Mesenchymal stem cell (in vitro differentiated cells and primary cell): Measurements from ENCODE around the gene PALLD.

Experiments used
- DNase-seq: peaks from one replicate; pipeline ENCODE4 v3.0.0-alpha.2; 2013
- H2AFZ ChIP-seq: one replicate; pipeline ENCODE4 v1.6.1; 2013; ENCODE audit warnings: low read depth, mild to moderate bottlenecking, control low read depth, inconsistent platforms, low read length, moderate library complexity
- H2AK5ac ChIP-seq: 2 replicates; pipeline ENCODE4 v1.6.1; 2013; ENCODE audit warnings: low read length, moderate library complexity, mild to moderate bottlenecking, inconsistent platforms; ENCODE audit not compliant: severe bottlenecking
- H2BK120ac ChIP-seq: one replicate; pipeline ENCODE4 v1.6.1; 2013; ENCODE audit warnings: low read depth, mild to moderate bottlenecking, inconsistent platforms, low read length, moderate library complexity
- H2BK12ac ChIP-seq, 2 experiments: one replicate each; pipeline ENCODE4 v1.6.1; 2013; ENCODE audit warnings: inconsistent platforms in 2 of 2, low read length in 2 of 2, mild to moderate bottlenecking in 2 of 2, moderate library complexity in 2 of 2, control low read depth in 1 of 2
- H2BK15ac ChIP-seq: one replicate; pipeline ENCODE4 v1.6.1; 2013; ENCODE audit warnings: mild to moderate bottlenecking, low read depth, inconsistent platforms; ENCODE audit not compliant: poor library complexity, severe bottlenecking
- H2BK5ac ChIP-seq: 2 replicates; pipeline ENCODE4 v1.6.1; 2013; ENCODE audit warnings: low read depth, mild to moderate bottlenecking, low read length, control low read depth, inconsistent platforms; ENCODE audit not compliant: poor library complexity, severe bottlenecking
- H3K14ac ChIP-seq, 2 experiments: one replicate each; pipeline ENCODE4 v1.6.1; 2013; ENCODE audit warnings: inconsistent platforms in 2 of 2, low read length in 2 of 2, control low read depth in 1 of 2, mild to moderate bottlenecking in 1 of 2, moderate library complexity in 1 of 2
- H3K18ac ChIP-seq, 2 experiments: one replicate each; pipeline ENCODE4 v1.6.1; 2013; ENCODE audit warnings: inconsistent platforms in 2 of 2, low read length in 2 of 2, control low read depth in 1 of 2, low read depth in 1 of 2, mild to moderate bottlenecking in 1 of 2
- H3K23ac ChIP-seq, 2 experiments: one replicate each; pipeline ENCODE4 v1.6.1; 2013; ENCODE audit warnings: inconsistent platforms in 2 of 2, low read length in 2 of 2, mild to moderate bottlenecking in 2 of 2, moderate library complexity in 2 of 2, control low read depth in 1 of 2
- H3K27ac ChIP-seq: 2 replicates; pipeline ENCODE4 v1.5.1; 2013; ENCODE audit warnings: mild to moderate bottlenecking, moderate library complexity, low read length, control low read depth, inconsistent platforms; ENCODE audit not compliant: poor library complexity, severe bottlenecking
- H3K27me3 ChIP-seq, 2 experiments: 2 replicates each; pipeline versions ENCODE4 v1.6.1 to v1.7.0; 2013; ENCODE audit warnings: low read length in 2 of 2, mild to moderate bottlenecking in 2 of 2, moderate library complexity in 2 of 2, control low read depth in 1 of 2, inconsistent platforms in 1 of 2; ENCODE audit not compliant: control insufficient read depth in 1 of 2, insufficient read depth in 1 of 2
- H3K36me3 ChIP-seq, 2 experiments: 2 replicates each; pipeline versions ENCODE4 v1.6.1 to v1.7.0; 2013; ENCODE audit warnings: low read length in 2 of 2, control low read depth in 1 of 2, inconsistent platforms in 1 of 2, low read depth in 1 of 2, mild to moderate bottlenecking in 1 of 2; ENCODE audit not compliant: insufficient read depth in 2 of 2, control insufficient read depth in 1 of 2
- H3K4ac ChIP-seq, 2 experiments: one replicate each; pipeline ENCODE4 v1.6.1; 2013; ENCODE audit warnings: inconsistent platforms in 2 of 2, low read length in 2 of 2, mild to moderate bottlenecking in 2 of 2, moderate library complexity in 2 of 2, control low read depth in 1 of 2, low read depth in 1 of 2
- H3K4me1 ChIP-seq: 2 replicates; pipeline ENCODE4 v1.6.1; 2013; ENCODE audit warnings: low read depth, low read length, control low read depth; ENCODE audit not compliant: control insufficient read depth, insufficient read depth
- H3K4me2 ChIP-seq: 2 replicates; pipeline ENCODE4 v1.6.1; 2013; ENCODE audit warnings: low read length, mild to moderate bottlenecking, inconsistent platforms; ENCODE audit not compliant: poor library complexity, severe bottlenecking
- H3K4me3 ChIP-seq, 2 experiments: 2 replicates each; pipeline versions ENCODE4 v1.5.1 to v1.7.0; 2013; ENCODE audit warnings: low read length in 2 of 2, mild to moderate bottlenecking in 2 of 2, control low read depth in 1 of 2, low read depth in 1 of 2; ENCODE audit not compliant: insufficient read depth in 1 of 2
- H3K79me1 ChIP-seq: replicated peaks from 2 replicates; pipeline ENCODE4 v1.6.1; 2013; ENCODE audit warnings: mild to moderate bottlenecking, control low read depth, low read length, inconsistent platforms; ENCODE audit not compliant: poor library complexity, severe bottlenecking
- H3K9ac ChIP-seq: 2 replicates; pipeline ENCODE4 v1.7.0; 2013; ENCODE audit warnings: mild to moderate bottlenecking, low read length, moderate library complexity
- H3K9me3 ChIP-seq: 2 replicates; pipeline ENCODE4 v1.7.0; 2013; ENCODE audit warnings: mild to moderate bottlenecking, low read length; ENCODE audit not compliant: control insufficient read depth
- H4K8ac ChIP-seq: one replicate; pipeline ENCODE4 v1.6.1; 2013; ENCODE audit warnings: inconsistent platforms, mild to moderate bottlenecking, low read length, moderate library complexity
- H4K91ac ChIP-seq: one replicate; pipeline ENCODE4 v1.6.1; 2013; ENCODE audit warnings: mild to moderate bottlenecking, low read length, inconsistent platforms
- WGBS: methylation state at CpG from one replicate; pipeline ENCODE4 v1.1.7; 2013; ENCODE audit warnings: mixed read lengths; 5-methylcytosine and 5-hydroxymethylcytosine counted together

Gene PALLD

GRCh38 chr4:168923526-168924194 is 426.8 kb downstream of the PALLD start:
- Histone ChIP-seq H4K91ac (no peak overlapping the region), H3K9ac (no peak overlapping the region), H3K4me3 (no peak overlapping the region), H2BK120ac (no peak overlapping the region), H3K79me1 (peaks cover 12% of the 10 kb centered on the region), H3K4me1 (peaks cover 2% of the 10 kb centered on the region), H4K8ac (no peak overlapping the region), H3K23ac (no peak overlapping the region), H2AK5ac (no peak overlapping the region), H3K27me3 (no peaks in the 10 kb centered on the region), H3K18ac (no peak overlapping the region), H2BK12ac (no peak overlapping the region), H2BK5ac (no peak overlapping the region), H3K14ac (no peak overlapping the region), H3K36me3 (peaks cover 22 to 80% of the 10 kb centered on the region in 2 experiments), H3K27ac (no peak overlapping the region), H2BK15ac (no peak overlapping the region), H2AFZ (no peak overlapping the region), H3K4me2 (no peak overlapping the region), H3K9me3 (no peaks in the 10 kb centered on the region), H3K4ac (no peak overlapping the region)
- DNase-seq, result peak; percentile 75
- WGBS, result 2% methylated on average over 2 of the region's 3 CpGs

- Histone ChIP-seq H4K91ac (no peak overlapping the region), H3K79me1 (peaks cover 12% of the 10 kb centered on the region), H3K14ac (no peak overlapping the region), H2BK15ac (no peak overlapping the region), H3K27me3 (no peaks in the 10 kb centered on the region), H3K36me3 (peaks cover 23 to 88% of the 10 kb centered on the region in 2 experiments), H3K4me3 (no peak overlapping the region), H3K4ac (no peak overlapping the region), H3K9me3 (no peaks in the 10 kb centered on the region), H3K27ac (no peak overlapping the region), H3K23ac (no peak overlapping the region), H2AK5ac (no peak overlapping the region), H4K8ac (no peak overlapping the region), H3K18ac (no peak overlapping the region), H3K4me2 (no peak overlapping the region), H2BK5ac (no peak overlapping the region), H3K4me1 (peaks cover 2% of the 10 kb centered on the region), H2BK12ac (no peak overlapping the region), H2BK120ac (no peak overlapping the region), H2AFZ (no peak overlapping the region), H3K9ac (no peak overlapping the region)
- no peak for DNase-seq
- WGBS, result 100% methylated on average over 2 of the region's 2 CpGs
Measured at GRCh38 chr4:168924667-168925066, 427.8 kb downstream of the PALLD start.

DNA sequence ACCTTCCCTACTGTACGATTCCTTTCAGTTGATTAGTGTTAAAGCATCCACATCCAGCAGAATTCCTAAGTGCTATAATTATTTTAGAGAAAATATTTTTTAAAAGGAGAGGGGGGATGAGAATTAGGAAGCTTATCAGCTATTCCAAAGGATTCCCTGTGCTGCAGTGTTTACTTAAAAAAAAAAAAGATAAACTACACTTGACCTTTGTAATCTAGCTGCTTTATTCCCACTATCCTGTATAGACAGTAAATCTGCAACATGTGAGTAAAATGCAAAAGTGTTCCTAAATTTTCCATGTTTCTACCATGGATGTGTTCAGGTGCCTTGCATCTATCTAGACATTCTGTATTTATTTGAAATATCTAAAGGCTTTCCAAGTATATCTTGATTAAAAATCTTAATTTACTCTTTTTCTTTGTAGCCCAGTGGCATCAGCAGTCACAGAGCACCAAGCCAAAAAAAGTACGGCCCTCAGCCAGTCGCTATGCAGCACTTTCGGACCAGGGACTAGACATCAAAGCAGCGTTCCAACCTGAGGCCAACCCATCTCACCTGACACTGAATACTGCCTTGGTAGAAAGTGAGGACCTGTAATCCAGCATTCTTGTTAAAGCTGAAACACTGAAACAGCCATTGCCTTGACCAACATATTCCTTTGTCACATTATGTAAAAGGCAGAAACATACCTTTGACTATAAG is 429.1 kb downstream of the PALLD start:
- Histone ChIP-seq H3K23ac (no peak overlapping the region), H3K14ac (no peak overlapping the region), H3K9ac (no peak overlapping the region), H2AK5ac (no peak overlapping the region), H3K9me3 (no peaks in the 10 kb centered on the region), H3K18ac (no peak overlapping the region), H3K4ac (no peak overlapping the region), H2AFZ (no peak overlapping the region), H2BK5ac (no peak overlapping the region), H2BK120ac (no peak overlapping the region), H3K79me1 (peaks cover 14% of the 10 kb centered on the region), H3K4me1 (peaks cover 2% of the 10 kb centered on the region), H2BK15ac (no peak overlapping the region), H3K27ac (no peak overlapping the region), H3K36me3 (peaks cover 23 to 84% of the 10 kb centered on the region in 2 experiments), H3K4me3 (no peak overlapping the region), H2BK12ac (no peak overlapping the region), H3K4me2 (no peak overlapping the region), H4K91ac (no peak overlapping the region), H4K8ac (no peak overlapping the region), H3K27me3 (no peaks in the 10 kb centered on the region)
- 97% methylated on average over 4 of the region's 5 CpGs for WGBS
- no peak for DNase-seq

GRCh38 chr4:168928346-168928745 is 431.5 kb downstream of the PALLD start:
- no peak overlapping the region for H3K27ac ChIP-seq
- H3K4me1 ChIP-seq, result no peaks in the 10 kb centered on the region
- H3K4me2 ChIP-seq, result no peak overlapping the region
- no peak overlapping the region for H3K18ac ChIP-seq
- no peak overlapping the region for H2BK120ac ChIP-seq
- no peak overlapping the region for H3K9ac ChIP-seq
- H3K4ac ChIP-seq, result no peak overlapping the region
- no peak for DNase-seq
- H3K27me3 ChIP-seq, result no peaks in the 10 kb centered on the region
- H3K36me3 ChIP-seq, result peaks cover 28 to 77% of the 10 kb centered on the region in 2 experiments
- peaks cover 22% of the 10 kb centered on the region for H3K9me3 ChIP-seq
- no peak overlapping the region for H2AFZ ChIP-seq
- H3K4me3 ChIP-seq, result no peak overlapping the region
- no peak overlapping the region for H4K8ac ChIP-seq
- no peak overlapping the region for H2BK5ac ChIP-seq
- no peak overlapping the region for H3K14ac ChIP-seq
- H4K91ac ChIP-seq, result no peak overlapping the region
- H2AK5ac ChIP-seq, result no peak overlapping the region
- no peak overlapping the region for H2BK15ac ChIP-seq
- no peak overlapping the region for H3K23ac ChIP-seq
- H2BK12ac ChIP-seq, result no peak overlapping the region
- WGBS, result 100% methylated on average over 2 of the region's 2 CpGs
- peaks cover 21% of the 10 kb centered on the region for H3K79me1 ChIP-seq
